Sigmoid colon (tissue), 7 donors: ENCODE measurements around the gene EPHA7. TPM values are rescaled to one million over a fixed set of nuclear protein-coding genes. Genes with fewer than 3 reads are reported as not detected.
A peak's percentile ranks its signal among the peaks of the same experiment; 100 is the strongest.

Source experiments
- DNase-seq: peaks from one replicate; pipeline ENCODE4 v3.0.0-alpha.2; 2019
- H3K27ac ChIP-seq, 4 donors: fragments of 200-600 bp; sonication (generic); one replicate each; pipeline ENCODE4 v1.5.1; 2016 to 2019; ENCODE audit warnings: mild to moderate bottlenecking in 1 of 4
- H3K27me3 ChIP-seq, 3 donors: fragments of 200-600 bp; sonication (generic); one replicate each; pipeline ENCODE4 v1.5.1; 2019; ENCODE audit warnings: mild to moderate bottlenecking in 1 of 3
- H3K36me3 ChIP-seq, 4 donors: fragments of 200-600 bp; sonication (generic); one replicate each; pipeline ENCODE4 v1.5.1; 2016 to 2019
- H3K4me1 ChIP-seq, 4 donors: fragments of 200-600 bp; sonication (generic); one replicate each; pipeline ENCODE4 v1.5.1; 2017 to 2019
- H3K4me3 ChIP-seq, 4 donors: fragments of 200-600 bp; sonication (generic); one replicate each; pipeline ENCODE4 v1.5.1; 2017 to 2019; ENCODE audit warnings: mild to moderate bottlenecking in 2 of 4, moderate library complexity in 1 of 4
- H3K9me3 ChIP-seq, 4 donors: fragments of 200-600 bp in 3 of 4; sonication (generic) in 3 of 4; one replicate each; pipeline versions ENCODE4 v1.5.1 to v1.6.1; 2013 to 2019
- CTCF ChIP-seq, 4 experiments: fragments of 450-650 bp in 3 of 4; fragments of 200-600 bp in 1 of 4; IDR thresholded peaks; one replicate each; pipeline ENCODE4 v1.5.1; 2016 to 2019; ENCODE audit warnings: antibody characterized with exemption in 4 of 4, mild to moderate bottlenecking in 3 of 4, moderate library complexity in 2 of 4
- EP300 ChIP-seq, 4 donors: sonication (generic); formaldehyde crosslinking; IDR thresholded peaks; one replicate each; pipeline ENCODE4 v1.6.1; 2017; ENCODE audit warnings: antibody characterized with exemption in 4 of 4
- POLR2A ChIP-seq, 2 donors: fragments of 450-650 bp; IDR thresholded peaks; one replicate each; pipeline ENCODE4 v1.6.1; 2016; ENCODE audit warnings: antibody characterized with exemption in 2 of 2, mild to moderate bottlenecking in 2 of 2, moderate library complexity in 2 of 2
- POLR2AphosphoS5 ChIP-seq, 4 donors: sonication (generic); formaldehyde crosslinking; IDR thresholded peaks; one replicate each; pipeline ENCODE4 v1.6.1; 2017; ENCODE audit warnings: antibody characterized with exemption in 4 of 4
- WGBS, 2 donors: extraction: QIAGEN DNeasy Blood & Tissue Kit; methylation state at CpG; one replicate each; pipeline ENCODE4 v1.1.7; 2013; 5-methylcytosine and 5-hydroxymethylcytosine counted together
- intact Hi-C: fragments of 100-400 bp; cut with DNase I; formaldehyde crosslinking; loops from one replicate; pipeline ENCODE4 v1.15.1; 2023
- polyA plus RNA-seq, 3 donors: library from polyadenylated mRNA; stranded (reverse); fragments of 200-250 nt; gene quantifications; one replicate each; pipeline ENCODE4 v1.2.3, GENCODE V29; 2013
- total RNA-seq, 4 donors: library from RNA; depleted of rRNA; stranded (reverse); fragments of >200 nt; gene quantifications; one replicate each; pipeline ENCODE4 v1.1.0, GENCODE V29; 2016
- donor health status: healthy with polysubstance abuse.
- donor health status: Bipolar disorder and iron deficiency.
- donor health status: healthy.

Gene EPHA7
- total and polyA plus RNA-seq, 7 donors: 1.2 to 134 (median 70.3) TPM; not detected in 1

GRCh38 chr6:93341900-93342613 lies 77.3 kb downstream of the EPHA7 start:
- no peaks in the 10 kb centered on the region for H3K27me3 ChIP-seq
- intact Hi-C loops: no loop called here
- 86 to 91% methylated on average over 1 of the region's 1 CpG for WGBS, 2 donors

GRCh38 chr6:93337772-93338394 lies 81.5 kb downstream of the EPHA7 start:
- intact Hi-C loops: no loop called here
- H3K9me3 ChIP-seq: no peaks in the 10 kb centered on the region
- no peak overlapping the region for H3K27ac ChIP-seq
- no peaks in the 10 kb centered on the region for H3K27me3 ChIP-seq
- H3K4me1 ChIP-seq: no peaks in the 10 kb centered on the region
- no peak for DNase-seq
- TF ChIP-seq CTCF (IDR thresholded peaks at IDR 0.05) (no peak), POLR2AphosphoS5 (IDR thresholded peaks at IDR 0.05) (peak in 1 of 4 donors; percentile 15)
- no peak overlapping the region for H3K4me3 ChIP-seq
- 31 to 51% methylated on average over 2 of the region's 2 CpGs for WGBS, 2 donors
- H3K36me3 ChIP-seq: peaks cover 0 to 7% (median 0%) of the 10 kb centered on the region in 4 donors

More at GRCh38 chr6:93341900-93342613, 77.3 kb downstream of the EPHA7 start:
- DNase-seq: no peak
- no peak for TF ChIP-seq CTCF (IDR thresholded peaks at IDR 0.05)
- no peak for TF ChIP-seq POLR2A (IDR thresholded peaks at IDR 0.05)
- no peak for TF ChIP-seq POLR2AphosphoS5 (IDR thresholded peaks at IDR 0.05)
- TF ChIP-seq EP300 (IDR thresholded peaks at IDR 0.05): no peak
- Histone ChIP-seq H3K9me3 (no peaks in the 10 kb centered on the region), H3K4me1 (peaks cover 0 to 9% (median 0%) of the 10 kb centered on the region in 4 donors), H3K4me3 (no peak overlapping the region), H3K27ac (no peak overlapping the region), H3K36me3 (peaks cover 0 to 7% (median 0%) of the 10 kb centered on the region in 4 donors)

- Histone ChIP-seq H3K4me1 (no peaks in the 10 kb centered on the region), H3K27ac (no peak overlapping the region), H3K9me3 (no peaks in the 10 kb centered on the region), H3K27me3 (no peaks in the 10 kb centered on the region), H3K4me3 (no peak overlapping the region), H3K36me3 (peaks cover 0 to 7% (median 0%) of the 10 kb centered on the region in 4 donors)
- TF ChIP-seq POLR2A (IDR thresholded peaks at IDR 0.05): no peak
- no peak for TF ChIP-seq EP300 (IDR thresholded peaks at IDR 0.05)
- DNase-seq: no peak
- intact Hi-C loops: no loop called here
- WGBS, 2 donors: 88 to 93% methylated on average over 1 of the region's 1 CpG
Observed at GRCh38 chr6:93337014-93337413, 82.3 kb downstream of the EPHA7 start.

- 80 to 83% methylated on average over 2 of the region's 2 CpGs for WGBS, 2 donors
- TF ChIP-seq EP300 (IDR thresholded peaks at IDR 0.05) (no peak), CTCF (IDR thresholded peaks at IDR 0.05) (no peak), POLR2AphosphoS5 (IDR thresholded peaks at IDR 0.05) (no peak), POLR2A (IDR thresholded peaks at IDR 0.05) (no peak)
- H3K36me3 ChIP-seq: no peaks in the 10 kb centered on the region
- H3K27me3 ChIP-seq: no peaks in the 10 kb centered on the region
- DNase-seq: no peak
- no peaks in the 10 kb centered on the region for H3K4me1 ChIP-seq
- intact Hi-C loops: no loop called here
- no peaks in the 10 kb centered on the region for H3K9me3 ChIP-seq
- H3K4me3 ChIP-seq: no peak overlapping the region
- no peak overlapping the region for H3K27ac ChIP-seq
Observed at GRCh38 chr6:93329301-93330000, 89.9 kb downstream of the EPHA7 start.

- no peak overlapping the region for H3K27ac ChIP-seq
- no peaks in the 10 kb centered on the region for H3K9me3 ChIP-seq
- H3K4me3 ChIP-seq: no peak overlapping the region
- WGBS, 2 donors: 66 to 73% methylated on average over 3 of the region's 3 CpGs
- no peaks in the 10 kb centered on the region for H3K4me1 ChIP-seq
- no peaks in the 10 kb centered on the region for H3K36me3 ChIP-seq
- no peak for DNase-seq
- no peaks in the 10 kb centered on the region for H3K27me3 ChIP-seq
- TF ChIP-seq POLR2A (IDR thresholded peaks at IDR 0.05): no peak
- intact Hi-C loops: no loop called here
Observed at GRCh38 chr6:93327857-93328256, 91.5 kb downstream of the EPHA7 start.
